HG02623 (cell line): ENCODE measurements around the gene MTF2.

Experiments used
- ATAC-seq: cut with Tn5 transposase; IDR thresholded peaks from one replicate; pipeline ENCODE4 v1.9.1; 2021; ENCODE audit warnings: moderate library complexity; ENCODE audit not compliant: unreplicated experiment

The MTF2 gene

GRCh38 chr1:93179886-93180722 lies 101.0 kb downstream of the MTF2 start, which contains the start of gene TMED5:
Gene TMED5, minus strand, starts transcription at chr1:93180413. Its CDS starts 171 bp downstream, at chr1:93180242.
- ATAC-seq = peak; percentile 86

GRCh38 chr1:93180723-93181613 lies 101.9 kb downstream of the MTF2 start, which contains the start of gene CCDC18:
Gene CCDC18, plus strand, starts transcription at chr1:93180724. Its CDS starts 2,638 bp downstream, at chr1:93183362.
- ATAC-seq = no peak

- ATAC-seq = no peak
These were observed 107.6 kb downstream of the MTF2 start for GRCh38 chr1:93186667-93187066.
